Lower leg skin (tissue), 3 donors: ENCODE measurements around the gene STX8.

Experiments used
- POLR2A ChIP-seq, 2 donors: fragments of 450-650 bp; IDR thresholded peaks; one replicate each; pipeline ENCODE4 v1.6.1; 2016 to 2017; ENCODE audit warnings: antibody characterized with exemption in 2 of 2, mild to moderate bottlenecking in 1 of 2, moderate library complexity in 1 of 2
- TF ChIP-seq, protein P1 (sequence below), 3 donors: fragments of 450-650 bp; IDR thresholded peaks; one replicate each; pipeline ENCODE4 v1.5.1; 2016; ENCODE audit warnings: antibody characterized with exemption in 3 of 3, mild to moderate bottlenecking in 3 of 3, moderate library complexity in 2 of 3

DNA sequence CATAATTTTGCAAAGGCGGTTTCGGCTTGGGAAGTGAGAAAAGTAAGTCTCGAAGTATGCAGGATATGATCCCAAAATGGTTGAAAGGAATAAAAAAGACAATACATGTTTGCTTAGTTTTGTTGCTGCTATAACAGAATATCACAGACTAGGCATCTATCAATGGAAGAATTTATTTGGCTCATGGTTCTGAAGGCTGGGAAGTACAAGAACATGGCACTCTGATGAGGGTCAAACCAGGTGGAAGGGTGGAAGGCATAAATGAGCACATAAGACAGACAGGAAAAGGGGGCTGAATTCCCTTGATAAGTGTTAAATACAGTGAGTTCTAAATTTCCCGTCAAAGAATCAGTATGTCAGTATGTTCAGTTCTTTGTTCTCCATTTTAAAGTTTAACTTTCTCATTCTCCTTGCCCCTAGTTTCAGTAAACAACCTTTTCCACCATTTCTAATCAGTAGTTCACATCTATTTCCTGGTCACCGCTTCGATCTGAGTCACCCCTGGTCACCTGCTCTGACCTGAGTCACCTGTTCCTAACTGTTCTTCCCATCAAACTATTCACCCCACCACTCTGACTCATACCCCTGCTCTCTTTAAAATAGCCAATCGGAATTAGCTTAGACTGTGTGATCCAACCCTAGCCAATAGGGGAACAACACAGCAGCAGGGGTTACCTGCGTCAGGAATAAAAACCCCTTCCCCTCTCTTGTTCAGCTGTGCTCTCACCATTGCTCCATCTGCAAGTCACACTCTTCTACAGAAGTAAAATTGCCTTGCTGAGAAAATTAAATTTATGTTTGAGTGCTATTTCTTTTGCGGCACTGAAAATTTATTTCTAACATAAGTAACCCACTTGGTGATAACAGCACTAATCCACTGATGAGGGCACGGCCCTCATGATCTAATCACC lies 240.8 kb downstream of the STX8 start:
- TF ChIP-seq, protein P1, sequence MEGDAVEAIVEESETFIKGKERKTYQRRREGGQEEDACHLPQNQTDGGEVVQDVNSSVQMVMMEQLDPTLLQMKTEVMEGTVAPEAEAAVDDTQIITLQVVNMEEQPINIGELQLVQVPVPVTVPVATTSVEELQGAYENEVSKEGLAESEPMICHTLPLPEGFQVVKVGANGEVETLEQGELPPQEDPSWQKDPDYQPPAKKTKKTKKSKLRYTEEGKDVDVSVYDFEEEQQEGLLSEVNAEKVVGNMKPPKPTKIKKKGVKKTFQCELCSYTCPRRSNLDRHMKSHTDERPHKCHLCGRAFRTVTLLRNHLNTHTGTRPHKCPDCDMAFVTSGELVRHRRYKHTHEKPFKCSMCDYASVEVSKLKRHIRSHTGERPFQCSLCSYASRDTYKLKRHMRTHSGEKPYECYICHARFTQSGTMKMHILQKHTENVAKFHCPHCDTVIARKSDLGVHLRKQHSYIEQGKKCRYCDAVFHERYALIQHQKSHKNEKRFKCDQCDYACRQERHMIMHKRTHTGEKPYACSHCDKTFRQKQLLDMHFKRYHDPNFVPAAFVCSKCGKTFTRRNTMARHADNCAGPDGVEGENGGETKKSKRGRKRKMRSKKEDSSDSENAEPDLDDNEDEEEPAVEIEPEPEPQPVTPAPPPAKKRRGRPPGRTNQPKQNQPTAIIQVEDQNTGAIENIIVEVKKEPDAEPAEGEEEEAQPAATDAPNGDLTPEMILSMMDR (IDR thresholded peaks at IDR 0.05): no peak
- no peak for TF ChIP-seq POLR2A (IDR thresholded peaks at IDR 0.05)
